LHCN-M2 (cell line): Measurements from ENCODE around the gene NUDCD3. TPM values are rescaled to one million over a fixed set of nuclear protein-coding genes. Genes with fewer than 3 reads are reported as not detected.
A peak's percentile ranks its signal among the peaks of the same experiment; 100 is the strongest.

ENCODE experiments used
- DNase-seq: peaks from one replicate; pipeline ENCODE4 v3.0.0-alpha.2; 2012; ENCODE audit warnings: low read depth
- total RNA-seq: library from RNA; depleted of rRNA; stranded (reverse); fragments of >200 nt; gene quantifications from 2 replicates; pipeline ENCODE4 v1.2.3, GENCODE V29; 2014

Gene NUDCD3
- total RNA-seq, 1 experiment from 2014 or later = 79.7 TPM

DNA sequence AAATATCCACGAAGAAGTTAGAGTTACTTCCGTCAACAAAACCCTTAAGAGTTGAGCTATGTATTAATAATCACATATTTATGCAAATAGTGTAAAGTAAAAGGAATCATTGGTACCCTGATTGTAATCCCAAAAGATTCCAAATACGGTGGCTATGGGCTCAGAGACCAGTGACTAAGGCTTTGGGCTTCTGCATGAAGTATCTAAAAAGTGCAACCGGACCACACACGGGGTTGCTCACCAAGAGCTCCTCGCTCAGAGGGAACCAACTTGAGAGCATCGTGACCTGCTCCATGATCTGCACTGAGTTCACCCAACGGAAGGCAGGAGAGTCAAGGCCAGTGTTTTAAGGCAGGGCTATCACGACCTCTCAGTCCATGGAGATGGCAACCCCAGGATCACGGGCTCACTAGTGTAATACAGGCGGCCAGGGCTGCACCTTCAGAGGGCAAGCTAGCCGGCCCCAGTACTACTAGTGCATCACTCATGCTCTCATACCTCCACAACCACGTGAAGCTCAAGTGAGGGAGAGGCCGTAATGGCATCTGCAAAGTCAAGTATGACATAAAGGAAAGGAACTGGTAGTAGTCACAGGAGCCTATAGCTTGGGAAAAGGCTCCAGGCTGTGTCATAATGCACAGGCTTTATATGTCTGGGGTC, 87.9 kb downstream of the NUDCD3 start:
- no peak for DNase-seq

DNA sequence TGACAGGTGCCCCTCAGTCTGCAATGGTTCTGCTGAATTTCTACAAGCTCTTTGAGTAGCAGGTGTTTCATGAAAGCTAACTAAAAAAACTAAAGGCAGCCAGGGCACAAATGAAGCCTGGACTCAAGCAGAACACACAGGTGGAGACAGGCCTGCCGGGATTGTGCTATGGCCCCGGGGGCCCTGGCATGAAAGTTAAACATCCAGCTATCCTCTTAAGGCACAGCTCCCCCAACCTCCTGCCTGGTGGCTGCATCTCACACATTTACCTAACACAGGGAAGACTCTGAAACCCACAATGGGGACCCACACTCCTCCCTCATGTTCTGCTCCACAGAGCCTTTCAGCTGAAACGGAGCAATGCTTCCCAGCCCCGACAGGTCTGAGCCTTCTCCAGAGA, 88.8 kb downstream of the NUDCD3 start:
- DNase-seq = no peak

DNA sequence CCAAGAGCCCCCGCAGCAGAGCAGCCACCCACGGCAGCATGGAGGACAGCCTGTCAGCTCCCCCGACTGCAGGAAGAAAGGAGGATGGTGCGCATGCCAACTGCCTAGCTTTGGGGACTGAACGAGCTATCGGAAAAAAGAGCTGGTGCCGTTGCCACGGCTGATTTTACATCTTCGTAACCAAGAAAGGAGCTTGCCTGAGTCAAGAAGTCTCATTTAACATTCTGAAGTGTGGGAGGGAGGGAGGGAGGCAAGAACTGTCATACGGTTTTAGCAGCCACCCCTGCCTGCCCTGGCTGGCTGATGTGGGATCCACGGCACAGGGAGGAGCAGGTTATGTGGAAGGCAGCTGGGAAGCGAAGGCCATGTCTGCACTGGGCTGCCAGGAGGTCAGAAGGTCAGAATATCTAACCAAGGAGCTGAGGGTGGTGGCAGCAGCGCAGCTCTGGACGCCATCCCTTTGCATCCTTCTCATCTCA, 90.4 kb downstream of the NUDCD3 start:
- DNase-seq = no peak

GRCh38 chr7:44398953-44399574, 91.4 kb downstream of the NUDCD3 start:
- peak; percentile 83 for DNase-seq

- peak; percentile 80 for DNase-seq
These were observed 91.9 kb downstream of the NUDCD3 start for GRCh38 chr7:44398511-44398911.

GRCh38 chr7:44396931-44397545, 93.4 kb downstream of the NUDCD3 start:
- DNase-seq = peak; percentile 25

DNA sequence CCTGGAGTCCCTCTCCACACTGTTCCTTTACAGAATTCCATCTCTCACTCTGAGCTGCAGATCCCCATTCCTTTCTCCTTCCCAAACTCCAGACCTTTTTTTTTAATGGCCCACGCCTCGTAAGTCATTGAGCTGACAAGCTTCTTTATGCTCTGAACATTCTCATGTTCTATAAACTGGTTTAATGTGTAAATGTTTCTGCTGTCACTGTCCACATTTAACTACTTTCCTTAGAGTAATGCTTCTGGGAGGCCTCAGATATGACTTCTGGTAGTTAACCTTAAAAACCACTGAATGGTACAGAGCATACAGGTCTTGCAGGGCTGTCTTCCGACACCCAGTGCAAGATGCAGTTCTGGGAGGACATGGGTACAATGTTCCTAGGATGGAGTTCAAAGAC, 94.0 kb downstream of the NUDCD3 start:
- DNase-seq = no peak

- peak; percentile 82 for DNase-seq
These were observed 95.4 kb downstream of the NUDCD3 start for GRCh38 chr7:44395067-44395466.

DNA sequence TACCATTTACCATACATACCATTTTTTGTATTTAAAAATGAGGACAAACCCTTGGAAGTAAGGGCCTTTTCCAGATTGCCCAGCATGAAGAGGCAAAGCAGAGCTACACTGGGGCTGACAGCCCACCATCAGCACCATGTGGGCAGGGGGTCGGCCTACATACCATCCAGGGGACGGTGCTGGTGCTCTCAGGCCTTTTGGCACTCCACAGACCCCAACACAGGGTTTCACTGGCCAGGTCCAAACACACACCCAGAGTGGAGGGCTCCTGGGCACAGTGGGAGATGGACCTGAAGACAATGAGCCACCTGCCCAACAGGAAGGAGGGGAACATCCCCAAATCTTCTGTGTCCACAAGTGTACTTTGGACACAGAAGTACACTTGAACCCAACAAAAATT, 95.8 kb downstream of the NUDCD3 start:
- DNase-seq = no peak

- DNase-seq = no peak
These were observed 96.4 kb downstream of the NUDCD3 start for GRCh38 chr7:44394112-44394447.

- DNase-seq = no peak
These were observed 97.0 kb downstream of the NUDCD3 start for GRCh38 chr7:44393238-44394111.

DNA sequence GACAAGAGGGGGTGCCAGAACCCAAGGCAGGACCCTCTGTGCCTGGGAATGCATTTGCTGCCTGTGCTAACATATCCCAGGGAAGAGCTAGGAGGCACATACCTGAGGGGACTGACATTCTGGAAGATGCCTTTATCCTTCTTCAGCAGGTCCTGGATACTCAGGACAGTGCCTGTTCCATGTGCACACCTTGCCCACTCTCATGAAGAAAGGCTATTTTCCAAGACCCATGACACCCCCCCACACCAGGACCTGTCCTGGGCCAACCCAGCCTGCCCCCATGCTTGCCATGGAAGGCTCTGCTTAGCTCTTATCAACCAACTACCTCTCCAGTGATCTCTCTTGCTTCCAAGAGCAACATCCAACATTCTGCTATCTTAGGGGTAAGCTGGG, 97.8 kb downstream of the NUDCD3 start:
- no peak for DNase-seq

GRCh38 chr7:44391746-44392617, 98.5 kb downstream of the NUDCD3 start:
- DNase-seq = no peak

GRCh38 chr7:44391171-44391570, 99.3 kb downstream of the NUDCD3 start:
- DNase-seq = no peak

- DNase-seq = no peak
These were observed 99.8 kb downstream of the NUDCD3 start for GRCh38 chr7:44390701-44391100.

- no peak for DNase-seq
These were observed 102.1 kb downstream of the NUDCD3 start for GRCh38 chr7:44388089-44388970.

GRCh38 chr7:44387389-44387788, 103.1 kb downstream of the NUDCD3 start:
- DNase-seq = no peak

GRCh38 chr7:44386139-44386913, 104.1 kb downstream of the NUDCD3 start:
- DNase-seq = peak; percentile 46

GRCh38 chr7:44385434-44386138, 104.9 kb downstream of the NUDCD3 start:
- DNase-seq = no peak
